OCI-LY1 (cell line): ENCODE measurements around the gene TF.

Experiments
- H2AFZ ChIP-seq: fragments of 200-600 bp; sonication (generic), shearing (Covaris generic); 2 replicates; pipeline ENCODE4 v1.6.0; 2014; ENCODE audit warnings: antibody characterized with exemption, mild to moderate bottlenecking, low read length
- H3F3A ChIP-seq: fragments of 200-600 bp; sonication (generic), shearing (Covaris generic); 2 replicates; pipeline ENCODE4 v1.6.0; 2014; ENCODE audit warnings: mild to moderate bottlenecking, antibody characterized with exemption, low read length, moderate library complexity; ENCODE audit not compliant: insufficient read depth
- H3K27ac ChIP-seq: fragments of 200-600 bp; sonication (generic); 2 replicates; pipeline ENCODE4 v1.5.1; 2014; ENCODE audit warnings: low read length, mixed run types, mild to moderate bottlenecking, low read depth; ENCODE audit not compliant: poor library complexity, severe bottlenecking
- H3K27me3 ChIP-seq: fragments of 200-600 bp; sonication (generic); 2 replicates; pipeline ENCODE4 v1.6.0; 2014; ENCODE audit warnings: antibody characterized with exemption, mild to moderate bottlenecking, low read length, moderate library complexity; ENCODE audit not compliant: insufficient read depth
- H3K36me3 ChIP-seq: fragments of 200-600 bp; sonication (generic); 2 replicates; pipeline ENCODE4 v1.6.1; 2014; ENCODE audit warnings: mild to moderate bottlenecking, antibody characterized with exemption, low read length, moderate library complexity, mixed read lengths; ENCODE audit not compliant: insufficient read depth
- H3K4me1 ChIP-seq: fragments of 200-600 bp; sonication (generic); 2 replicates; pipeline ENCODE4 v1.5.1; 2014; ENCODE audit warnings: mild to moderate bottlenecking, low read length, moderate library complexity; ENCODE audit not compliant: insufficient read depth, severe bottlenecking
- H3K4me2 ChIP-seq: fragments of 200-600 bp; sonication (generic), shearing (Covaris generic); 2 replicates; pipeline ENCODE4 v1.6.1; 2014; ENCODE audit warnings: low read length
- H3K4me3 ChIP-seq: fragments of 200-600 bp; sonication (generic); 2 replicates; pipeline ENCODE4 v1.5.1; 2014; ENCODE audit warnings: low read length, low read depth, mild to moderate bottlenecking, mixed read lengths; ENCODE audit not compliant: poor library complexity, severe bottlenecking
- H3K79me2 ChIP-seq: fragments of 200-600 bp; shearing (Covaris generic); 2 replicates; pipeline ENCODE4 v1.6.1; 2016; ENCODE audit warnings: mixed run types, low read length, mixed read lengths; ENCODE audit not compliant: insufficient read depth
- H3K9ac ChIP-seq: fragments of 200-600 bp; sonication (generic), shearing (Covaris generic); 2 replicates; pipeline ENCODE4 v1.6.1; 2014; ENCODE audit warnings: mild to moderate bottlenecking, low read length, mixed read lengths
- H3K9me2 ChIP-seq: fragments of 200-600 bp; sonication (generic), shearing (Covaris generic); 2 replicates; pipeline ENCODE4 v1.6.1; 2014; ENCODE audit warnings: low read depth, mild to moderate bottlenecking, low read length, mixed read lengths
- H3K9me3 ChIP-seq: fragments of 200-600 bp; shearing (Covaris generic); 2 replicates; pipeline ENCODE4 v1.6.1; 2014; ENCODE audit warnings: low read length, mixed read lengths
- H4K20me1 ChIP-seq: fragments of 200-600 bp; sonication (generic), shearing (Covaris generic); 2 replicates; pipeline ENCODE4 v1.6.0; 2016; ENCODE audit warnings: mild to moderate bottlenecking, low read length; ENCODE audit not compliant: insufficient read depth
- CTCF ChIP-seq: fragments of 200-600 bp; sonication (generic), shearing (Covaris generic); IDR thresholded peaks from 2 replicates; pipeline ENCODE4 v1.5.1; 2017; ENCODE audit warnings: mild to moderate bottlenecking, antibody characterized with exemption, low read length, moderate library complexity, mixed read lengths
- EZH2 ChIP-seq: fragments of 200-600 bp; sonication (generic), shearing (Covaris generic); IDR thresholded peaks from 2 replicates; pipeline ENCODE4 v1.8.0; 2017; ENCODE audit warnings: borderline replicate concordance, mixed run types, mild to moderate bottlenecking, antibody characterized with exemption, low read length, moderate library complexity, mixed read lengths

Gene TF

GRCh38 chr3:133699903-133700302 lies 46.3 kb upstream of the TF start:
- no peaks in the 10 kb centered on the region for H4K20me1 ChIP-seq
- H3K9me2 ChIP-seq = no peaks in the 10 kb centered on the region
- H3F3A ChIP-seq = no peaks in the 10 kb centered on the region
- H3K36me3 ChIP-seq = no peaks in the 10 kb centered on the region
- no peak overlapping the region for H3K4me2 ChIP-seq
- no peak overlapping the region for H3K27ac ChIP-seq
- no peaks in the 10 kb centered on the region for H3K9me3 ChIP-seq
- H3K27me3 ChIP-seq = 0 out of 2 replicates have a peak, but pooled peaks cover 4% of the 10 kb centered on the region
- no peak overlapping the region for H3K9ac ChIP-seq
- no peaks in the 10 kb centered on the region for H3K4me1 ChIP-seq
- TF ChIP-seq EZH2 = no peak
- no peak for TF ChIP-seq CTCF
- no peak overlapping the region for H3K4me3 ChIP-seq
- no peak overlapping the region for H2AFZ ChIP-seq
- no peaks in the 10 kb centered on the region for H3K79me2 ChIP-seq

GRCh38 chr3:133700351-133700750 lies 45.8 kb upstream of the TF start:
- H3K4me2 ChIP-seq = no peak overlapping the region
- H3K36me3 ChIP-seq = no peaks in the 10 kb centered on the region
- H3K27me3 ChIP-seq = 0 out of 2 replicates have a peak, but pooled peaks cover 4% of the 10 kb centered on the region

GRCh38 chr3:133701435-133702358 lies 44.5 kb upstream of the TF start:
- Histone ChIP-seq H3K27me3 (0 out of 2 replicates have a peak, but pooled peaks cover 5% of the 10 kb centered on the region), H3K9me2 (no peaks in the 10 kb centered on the region), H3K9me3 (no peaks in the 10 kb centered on the region), H3K4me2 (no peak overlapping the region), H4K20me1 (no peaks in the 10 kb centered on the region), H3K4me1 (no peaks in the 10 kb centered on the region), H3F3A (no peaks in the 10 kb centered on the region), H2AFZ (no peak overlapping the region), H3K36me3 (no peaks in the 10 kb centered on the region), H3K4me3 (no peak overlapping the region), H3K9ac (no peak overlapping the region), H3K79me2 (no peaks in the 10 kb centered on the region), H3K27ac (no peak overlapping the region)
- TF ChIP-seq CTCF = no peak
- no peak for TF ChIP-seq EZH2

More at GRCh38 chr3:133700351-133700750, 45.8 kb upstream of the TF start:
- no peaks in the 10 kb centered on the region for H3K4me1 ChIP-seq
- H3K27ac ChIP-seq = no peak overlapping the region
- H3K9ac ChIP-seq = no peak overlapping the region
- H3K4me3 ChIP-seq = no peak overlapping the region
- H4K20me1 ChIP-seq = no peaks in the 10 kb centered on the region
- H3K79me2 ChIP-seq = no peaks in the 10 kb centered on the region
- H2AFZ ChIP-seq = no peak overlapping the region
- no peaks in the 10 kb centered on the region for H3K9me2 ChIP-seq
- H3K9me3 ChIP-seq = no peaks in the 10 kb centered on the region
- no peak for TF ChIP-seq CTCF
- TF ChIP-seq EZH2 = no peak
- H3F3A ChIP-seq = no peaks in the 10 kb centered on the region
